ENCODE data around the gene LDHD. TPM values are rescaled to one million over a fixed set of nuclear protein-coding genes. Genes with fewer than 3 reads are reported as not detected.

Gene LDHD
- total and polyA plus RNA-seq, 12 donors: 60.7 to 135 (median 89.5) TPM

DNA sequence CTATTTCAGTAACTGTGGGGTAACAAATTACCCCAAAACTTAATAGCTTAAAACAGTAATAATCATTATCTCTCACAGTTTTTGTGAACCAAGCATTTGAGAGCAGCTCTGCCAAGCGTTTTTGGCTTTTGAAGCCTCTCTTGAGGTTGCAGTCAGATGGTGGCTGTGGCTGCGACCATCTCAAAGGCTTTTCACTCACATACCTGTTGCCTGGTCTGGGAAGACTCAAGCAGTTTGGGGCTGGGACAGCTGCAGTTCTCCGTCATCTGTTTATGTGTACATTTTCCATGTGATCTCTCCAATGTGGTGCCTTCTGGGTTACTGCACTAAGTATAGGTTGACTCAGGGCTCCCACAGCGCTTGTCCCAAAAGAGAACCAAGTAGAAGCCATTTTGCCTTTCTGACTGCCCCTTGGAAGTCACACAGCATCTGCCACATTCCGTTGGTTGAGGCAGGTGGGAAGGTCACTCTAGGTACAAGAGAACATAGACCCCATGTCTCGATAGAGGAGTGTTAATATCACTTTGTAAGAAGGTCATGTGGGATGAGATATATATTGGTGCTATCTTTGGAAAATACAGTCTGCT lies 49.6 kb downstream of the LDHD start:
- no peaks in the 10 kb centered on the region for H3K9me3 ChIP-seq

DNA sequence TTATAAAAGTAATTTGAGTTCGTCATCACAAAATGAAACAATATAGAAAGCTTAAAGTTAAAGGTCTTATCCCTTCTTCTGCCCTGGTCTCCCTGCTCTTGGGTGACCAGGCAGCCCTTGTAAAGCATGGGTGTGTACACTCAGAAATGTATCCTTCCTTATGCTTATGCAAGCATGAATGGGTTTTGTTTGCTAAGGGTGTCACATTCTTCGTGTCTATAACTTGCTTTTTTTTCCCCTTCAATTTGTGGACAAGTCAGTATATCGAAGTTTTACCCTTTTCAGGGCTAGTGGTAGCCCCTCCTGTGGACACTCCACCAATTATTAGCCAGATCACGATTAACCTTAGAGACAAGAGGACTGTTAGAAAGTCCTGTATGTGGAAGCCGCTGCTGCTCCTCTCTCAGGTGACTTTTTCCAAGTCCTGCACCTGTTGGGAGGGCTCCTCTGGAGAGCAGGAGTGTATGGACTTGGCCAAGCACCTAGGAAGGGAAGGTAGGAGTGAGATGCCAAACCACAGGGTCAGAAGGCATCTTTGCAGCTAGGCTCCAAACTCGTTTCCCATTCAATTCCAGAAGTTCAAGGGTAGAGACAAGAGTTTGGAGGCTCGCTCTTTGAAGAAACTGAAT lies 50.9 kb downstream of the LDHD start:
- WGBS, 2 donors: 87 to 93% methylated on average over 7 of the region's 7 CpGs

More for the DNA sequence above, 49.6 kb downstream of the LDHD start:
- intact Hi-C loops (cut with DNase I): no loop called here
- TF ChIP-seq, protein P1, sequence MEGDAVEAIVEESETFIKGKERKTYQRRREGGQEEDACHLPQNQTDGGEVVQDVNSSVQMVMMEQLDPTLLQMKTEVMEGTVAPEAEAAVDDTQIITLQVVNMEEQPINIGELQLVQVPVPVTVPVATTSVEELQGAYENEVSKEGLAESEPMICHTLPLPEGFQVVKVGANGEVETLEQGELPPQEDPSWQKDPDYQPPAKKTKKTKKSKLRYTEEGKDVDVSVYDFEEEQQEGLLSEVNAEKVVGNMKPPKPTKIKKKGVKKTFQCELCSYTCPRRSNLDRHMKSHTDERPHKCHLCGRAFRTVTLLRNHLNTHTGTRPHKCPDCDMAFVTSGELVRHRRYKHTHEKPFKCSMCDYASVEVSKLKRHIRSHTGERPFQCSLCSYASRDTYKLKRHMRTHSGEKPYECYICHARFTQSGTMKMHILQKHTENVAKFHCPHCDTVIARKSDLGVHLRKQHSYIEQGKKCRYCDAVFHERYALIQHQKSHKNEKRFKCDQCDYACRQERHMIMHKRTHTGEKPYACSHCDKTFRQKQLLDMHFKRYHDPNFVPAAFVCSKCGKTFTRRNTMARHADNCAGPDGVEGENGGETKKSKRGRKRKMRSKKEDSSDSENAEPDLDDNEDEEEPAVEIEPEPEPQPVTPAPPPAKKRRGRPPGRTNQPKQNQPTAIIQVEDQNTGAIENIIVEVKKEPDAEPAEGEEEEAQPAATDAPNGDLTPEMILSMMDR (IDR thresholded peaks at IDR 0.05): no peak
- Histone ChIP-seq H3K27me3 (no peaks in the 10 kb centered on the region), H3K27ac (no peak overlapping the region), H3K4me3 (no peak overlapping the region), H3K4me1 (peaks cover 11 to 70% (median 48%) of the 10 kb centered on the region in 9 donors), H3K36me3 (no peaks in the 10 kb centered on the region)
- ATAC-seq (no peak), DNase-seq (no peak)
- 82 to 87% methylated on average over 6 of the region's 6 CpGs for WGBS, 2 donors

DNA sequence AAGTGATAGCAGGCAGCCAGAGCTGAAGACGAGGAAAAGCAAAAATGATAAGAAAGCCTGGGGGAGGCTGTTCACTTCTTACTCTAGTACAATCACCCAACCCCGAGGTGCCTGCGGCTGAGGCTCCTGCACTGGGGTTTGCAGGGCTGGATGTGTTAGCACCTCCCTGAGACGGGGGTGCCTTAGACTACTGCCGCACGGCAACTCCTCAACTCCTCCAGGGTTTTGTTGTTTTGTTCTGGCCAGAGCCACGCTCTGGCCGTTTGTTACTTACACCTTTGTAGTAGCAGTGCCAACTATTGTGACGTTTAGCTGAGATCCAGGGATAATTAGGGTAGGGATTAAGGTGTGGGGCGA lies 51.5 kb downstream of the LDHD start:
- TF ChIP-seq, protein P1 (IDR thresholded peaks at IDR 0.05): no peak
- WGBS, 2 donors: 62 to 66% methylated on average over 10 of the region's 10 CpGs
- H3K4me3 ChIP-seq: no peak overlapping the region

More for the DNA sequence above, 50.9 kb downstream of the LDHD start:
- DNase-seq (no peak), ATAC-seq (no peak)
- intact Hi-C loops (cut with DNase I): no loop called here
- H3K4me3 ChIP-seq: no peak overlapping the region
- H3K9me3 ChIP-seq: no peaks in the 10 kb centered on the region
- no peaks in the 10 kb centered on the region for H3K27me3 ChIP-seq
- TF ChIP-seq, protein P1 (IDR thresholded peaks at IDR 0.05): no peak
- peak overlapping the region in 1 of 10 donors; percentile 31 for H3K27ac ChIP-seq
- H3K4me1 ChIP-seq: peaks cover 11 to 78% (median 52%) of the 10 kb centered on the region in 9 donors
- H3K36me3 ChIP-seq: no peaks in the 10 kb centered on the region

DNA sequence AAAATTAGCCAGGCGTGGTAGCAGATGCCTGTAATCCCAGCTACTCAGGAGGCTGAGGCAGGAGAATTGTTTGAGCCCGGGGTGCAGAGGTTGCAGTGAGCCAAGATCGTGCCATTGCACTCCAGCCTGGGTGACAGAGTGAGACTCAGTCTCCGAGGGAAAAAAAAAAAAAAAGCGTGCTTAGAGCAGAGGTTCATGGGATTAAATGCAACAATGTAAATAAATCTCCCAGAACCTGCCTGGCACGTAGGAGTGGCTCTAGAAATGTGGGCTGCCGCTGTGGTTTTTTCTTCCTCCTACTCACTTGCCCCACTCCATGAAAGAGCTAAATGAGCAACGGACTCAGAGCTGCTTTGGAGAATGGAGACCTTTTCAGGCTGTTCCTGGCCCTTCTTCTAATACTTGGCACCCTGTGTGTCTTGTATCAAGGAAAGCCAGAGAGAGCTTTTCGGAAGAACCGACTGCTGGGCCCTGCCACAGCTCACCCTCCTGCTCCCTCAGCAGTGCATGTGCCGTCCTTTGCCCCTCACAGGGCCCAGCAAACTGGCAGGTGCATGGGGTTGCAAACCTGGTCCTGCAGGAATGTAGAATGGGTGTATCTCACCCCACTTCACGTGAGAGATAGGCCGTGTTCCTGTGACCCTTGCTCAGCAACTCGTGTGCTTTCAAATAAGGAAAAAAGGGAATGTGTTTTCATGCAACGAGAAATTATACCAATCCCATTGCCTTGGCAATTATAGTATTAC lies 52.0 kb downstream of the LDHD start:
- TF ChIP-seq, protein P1 (IDR thresholded peaks at IDR 0.05): no peak
- no peaks in the 10 kb centered on the region for H3K9me3 ChIP-seq
- H3K4me3 ChIP-seq: no peak overlapping the region
- H3K27ac ChIP-seq: peak overlapping the region in 1 of 10 donors; percentile 15
- H3K4me1 ChIP-seq: peaks cover 8 to 68% (median 41%) of the 10 kb centered on the region in 9 donors
- no peaks in the 10 kb centered on the region for H3K36me3 ChIP-seq
- WGBS, 2 donors: 80 to 86% methylated on average over 15 of the region's 15 CpGs
- DNase-seq: no peak
- intact Hi-C loops (cut with DNase I): loop anchor here in 3 of 10 donors (5.0 kb wide), 1 partner anchor 43 kb away; no protein-coding TSS in a partner anchor
- ATAC-seq: no peak
- H3K27me3 ChIP-seq: no peaks in the 10 kb centered on the region

More for the DNA sequence above, 51.5 kb downstream of the LDHD start:
- Histone ChIP-seq H3K4me1 (peaks cover 10 to 74% (median 47%) of the 10 kb centered on the region in 9 donors), H3K27me3 (no peaks in the 10 kb centered on the region), H3K9me3 (no peaks in the 10 kb centered on the region), H3K27ac (peak overlapping the region in 1 of 10 donors; percentile 31), H3K36me3 (no peaks in the 10 kb centered on the region)
- no peak for DNase-seq
- ATAC-seq: peak in 1 of 8 donors; percentile 8
- intact Hi-C loops (cut with DNase I): no loop called here

Measured in heart right ventricle (tissue), 16 donors.